PC-3 (cell line): ENCODE data around the gene ASCC3. TPM values are rescaled to one million over a fixed set of nuclear protein-coding genes. Genes with fewer than 3 reads are reported as not detected.
A peak's percentile ranks its signal among the peaks of the same experiment; 100 is the strongest.

Experiments used
- ATAC-seq: fragments of 200-7000 bp; cut with Tn5 transposase; 2 replicates; pipeline ENCODE4 v1.9.1; 2020; ENCODE audit warnings: mild to moderate bottlenecking, moderate library complexity
- BruUV-seq: library from RNA; stranded (reverse); fragments of 400-500 nt; replicated peaks from 2 replicates; lab custom pipeline; 2021; lab: Mats Ljungman, UMichigan
- CTCF ChIA-PET: fragments of 300-600 bp; sonication (Branson Sonifier 250); formaldehyde crosslinking; loops from one replicate; lab custom pipeline; 2022; ENCODE audit warnings: antibody characterized with exemption; lab: Charles Lee
- POLR2A ChIA-PET: fragments of 300-600 bp; sonication (Branson Sonifier 250); formaldehyde crosslinking; loops from one replicate; lab custom pipeline; 2022; ENCODE audit warnings: antibody characterized with exemption; ENCODE audit not compliant: unreplicated experiment; lab: Charles Lee
- DNase-seq: peaks from one replicate; pipeline ENCODE4 v3.0.0-alpha.2; 2015
- H2AFZ ChIP-seq: fragments of 300-600 bp; sonication (generic); 2 replicates; pipeline ENCODE4 v1.6.0; 2016; ENCODE audit warnings: antibody characterized with exemption, low read length
- H3F3A ChIP-seq: fragments of 300-600 bp; sonication (generic); one replicate; pipeline ENCODE4 v1.6.0; 2017; ENCODE audit warnings: antibody characterized with exemption, low read length, control low read depth, mild to moderate bottlenecking; ENCODE audit not compliant: unreplicated experiment
- H3K27ac ChIP-seq: fragments of 300-600 bp; sonication (generic); 2 replicates; pipeline ENCODE4 v1.5.1; 2016; ENCODE audit warnings: mild to moderate bottlenecking, low read length
- H3K27me3 ChIP-seq: fragments of 300-600 bp; sonication (generic); 2 replicates; pipeline ENCODE4 v1.6.1; 2016; ENCODE audit warnings: low read length, mixed read lengths
- H3K36me3 ChIP-seq: fragments of 300-600 bp; sonication (generic); 2 replicates; pipeline ENCODE4 v1.6.1; 2016; ENCODE audit warnings: low read depth, mixed run types, low read length, mixed read lengths
- H3K4me1 ChIP-seq: fragments of 300-600 bp; sonication (generic); 2 replicates; pipeline ENCODE4 v1.5.1; 2016; ENCODE audit warnings: low read length; ENCODE audit not compliant: insufficient read depth
- H3K4me2 ChIP-seq: fragments of 300-600 bp; sonication (generic); 2 replicates; pipeline ENCODE4 v1.6.0; 2016; ENCODE audit warnings: low read length
- H3K4me3 ChIP-seq: fragments of 300-600 bp; sonication (generic); 2 replicates; pipeline ENCODE4 v1.5.1; 2016; ENCODE audit warnings: mild to moderate bottlenecking, low read length, mixed read lengths
- H3K79me2 ChIP-seq: fragments of 300-600 bp; sonication (generic); 2 replicates; pipeline ENCODE4 v1.6.1; 2017; ENCODE audit warnings: low read length, mixed read lengths
- H3K9ac ChIP-seq: fragments of 300-600 bp; sonication (generic); 2 replicates; pipeline ENCODE4 v1.6.0; 2016; ENCODE audit warnings: mild to moderate bottlenecking, low read length
- H3K9me2 ChIP-seq: fragments of 300-600 bp; sonication (generic); replicated peaks from 2 replicates; pipeline ENCODE4 v1.6.1; 2016; ENCODE audit warnings: mixed run types, low read length, mixed read lengths
- H3K9me3 ChIP-seq: fragments of 300-600 bp; sonication (generic); 2 replicates; pipeline ENCODE4 v1.6.1; 2016; ENCODE audit warnings: low read length, mixed read lengths
- H4K20me1 ChIP-seq: fragments of 300-600 bp; sonication (generic); 2 replicates; pipeline ENCODE4 v1.6.1; 2016; ENCODE audit warnings: low read length, mixed read lengths
- CTCF ChIP-seq: fragments of 300-600 bp; sonication (generic); conservative IDR thresholded peaks from 2 replicates; pipeline ENCODE4 v1.5.1; 2017; ENCODE audit warnings: antibody characterized with exemption, low read depth, mild to moderate bottlenecking, low read length
- EZH2 ChIP-seq: fragments of 300-600 bp; sonication (generic); IDR thresholded peaks from one replicate; pipeline ENCODE4 v1.6.1; 2017; ENCODE audit warnings: antibody characterized with exemption, mild to moderate bottlenecking, low read length; ENCODE audit not compliant: unreplicated experiment
- EZH2phosphoT487 ChIP-seq: fragments of 300-600 bp; sonication (generic); IDR thresholded peaks from 2 replicates; pipeline ENCODE4 v1.6.1; 2018; ENCODE audit warnings: mild to moderate bottlenecking, antibody characterized with exemption, low read length, borderline replicate concordance
- intact Hi-C: fragments of 100-400 bp; cut with micrococcal nuclease; formaldehyde crosslinking; loops from 2 replicates; pipeline ENCODE4 v1.9.0; 2023
- total RNA-seq: library from RNA; depleted of rRNA; stranded (reverse); fragments of >200 nt; gene quantifications from 2 replicates; pipeline ENCODE4 v1.2.3, GENCODE V29; 2014

The ASCC3 gene
- total RNA-seq, 1 experiment from 2014 or later = 27.7 TPM

GRCh38 chr6:100509101-100509500, 372.0 kb downstream of the ASCC3 start:
- TSS peak; percentile 14 for BruUV-seq
- Histone ChIP-seq H2AFZ (no peak overlapping the region), H3K4me3 (no peak overlapping the region), H3K4me2 (no peak overlapping the region), H3F3A (no peaks in the 10 kb centered on the region), H3K79me2 (no peaks in the 10 kb centered on the region), H3K27ac (no peak overlapping the region), H3K9ac (no peak overlapping the region), H3K4me1 (peaks cover 34% of the 10 kb centered on the region), H3K9me2 (no peaks in the 10 kb centered on the region), H4K20me1 (no peaks in the 10 kb centered on the region), H3K9me3 (no peaks in the 10 kb centered on the region), H3K36me3 (peaks cover 3% of the 10 kb centered on the region; the same call in 1 of the 2 replicates), H3K27me3 (no peaks in the 10 kb centered on the region)
- CTCF ChIA-PET = no interaction called here
- POLR2A ChIA-PET = no interaction called here
- ATAC-seq (no peak), DNase-seq (no peak)
- intact Hi-C loops = no loop called here
- TF ChIP-seq EZH2 (no peak), EZH2phosphoT487 (no peak), CTCF (no peak)

GRCh38 chr6:100506651-100507050, 374.5 kb downstream of the ASCC3 start:
- H3K4me2 ChIP-seq = no peak overlapping the region
- H3K79me2 ChIP-seq = no peaks in the 10 kb centered on the region
- H3K27me3 ChIP-seq = no peaks in the 10 kb centered on the region
- H3F3A ChIP-seq = no peaks in the 10 kb centered on the region
- DNase-seq (peak; percentile 56), ATAC-seq (no peak)
- peaks cover 3% of the 10 kb centered on the region; the same call in 1 of the 2 replicates for H3K36me3 ChIP-seq
- no peaks in the 10 kb centered on the region for H3K9me2 ChIP-seq
- no peak overlapping the region for H3K4me3 ChIP-seq
- TF ChIP-seq EZH2phosphoT487 (no peak), CTCF (no peak), EZH2 (no peak)
- no TSS peak for BruUV-seq
- H3K9me3 ChIP-seq = no peaks in the 10 kb centered on the region
- H3K27ac ChIP-seq = no peak overlapping the region
- no peak overlapping the region for H2AFZ ChIP-seq
- H4K20me1 ChIP-seq = no peaks in the 10 kb centered on the region
- peaks cover 46% of the 10 kb centered on the region for H3K4me1 ChIP-seq
- CTCF ChIA-PET = no interaction called here
- H3K9ac ChIP-seq = no peak overlapping the region
- POLR2A ChIA-PET = no interaction called here
- intact Hi-C loops = no loop called here

GRCh38 chr6:100504786-100505737, 376.1 kb downstream of the ASCC3 start:
- H3K9ac ChIP-seq = peak overlapping the region; percentile 18; the same call in 1 of the 2 replicates
- no peak for TF ChIP-seq EZH2phosphoT487
- no peak for TF ChIP-seq EZH2
- no peak for TF ChIP-seq CTCF
- no peaks in the 10 kb centered on the region for H3K27me3 ChIP-seq
- H3K27ac ChIP-seq = peak overlapping the region; percentile 71
- H3F3A ChIP-seq = no peaks in the 10 kb centered on the region
- no peaks in the 10 kb centered on the region for H4K20me1 ChIP-seq
- peak overlapping the region; percentile 48 for H3K4me2 ChIP-seq
- H3K79me2 ChIP-seq = no peaks in the 10 kb centered on the region
- H2AFZ ChIP-seq = peak overlapping the region; percentile 56; the same call in 1 of the 2 replicates
- ChIA-PET POLR2A (no interaction called here), CTCF (no interaction called here)
- DNase-seq (peak; percentile 83), ATAC-seq (peak; percentile 95)
- BruUV-seq = no TSS peak
- intact Hi-C loops = loop anchor here (5.0 kb wide), 1 partner anchor 47 kb away; no protein-coding TSS in a partner anchor
- H3K9me3 ChIP-seq = no peaks in the 10 kb centered on the region
- H3K4me1 ChIP-seq = peaks cover 46% of the 10 kb centered on the region
- H3K9me2 ChIP-seq = no peaks in the 10 kb centered on the region
- H3K36me3 ChIP-seq = peaks cover 3% of the 10 kb centered on the region; the same call in 1 of the 2 replicates
- peak overlapping the region; percentile 26 for H3K4me3 ChIP-seq
